Skin of body (tissue), 2 donors: Measurements from ENCODE around the gene MARCHF6. TPM values are rescaled to one million over a fixed set of nuclear protein-coding genes. Genes with fewer than 3 reads are reported as not detected.
"Not testable (repeated sequence)": the region's sequence is repeated elsewhere in the genome, so short reads cannot be mapped to it uniquely, and the experiment has no call there.

Experiments
- DNase-seq: peaks from one replicate; lab custom pipeline; 2025; lab: John Stamatoyannopoulos, UW
- total RNA-seq: library from RNA; depleted of rRNA; stranded (reverse); fragments of >200 nt; gene quantifications from one replicate; pipeline ENCODE4 v1.2.3, GENCODE V29; 2014

The MARCHF6 gene
- total RNA-seq, 1 donor from 2014 or later = 118 TPM

GRCh38 chr5:10323588-10324488 is 29.7 kb upstream of the MARCHF6 start:
- DNase-seq = peak; percentile 22

- no peak for DNase-seq
Observed at GRCh38 chr5:10324518-10325370, 28.8 kb upstream of the MARCHF6 start.

- no peak for DNase-seq
Observed at GRCh38 chr5:10328323-10328722, 25.2 kb upstream of the MARCHF6 start.

- peak; percentile 79 for DNase-seq
Observed at GRCh38 chr5:10329446-10329819, 24.1 kb upstream of the MARCHF6 start.

GRCh38 chr5:10329820-10330481 is 23.5 kb upstream of the MARCHF6 start:
- peak; percentile 82 for DNase-seq

- DNase-seq = no peak
Observed at GRCh38 chr5:10330511-10331230, 22.8 kb upstream of the MARCHF6 start.

GRCh38 chr5:10331341-10331796 is 22.1 kb upstream of the MARCHF6 start:
- DNase-seq = peak; percentile 78

- no peak for DNase-seq
Observed at GRCh38 chr5:10332301-10332700, 21.2 kb upstream of the MARCHF6 start.

- no peak for DNase-seq
Observed at GRCh38 chr5:10333154-10334006, 20.1 kb upstream of the MARCHF6 start.

GRCh38 chr5:10334831-10335230 is 18.7 kb upstream of the MARCHF6 start:
- no peak for DNase-seq

GRCh38 chr5:10335711-10336470 is 17.6 kb upstream of the MARCHF6 start:
- no peak for DNase-seq

- no peak for DNase-seq
Observed at GRCh38 chr5:10337107-10337506, 16.4 kb upstream of the MARCHF6 start.

GRCh38 chr5:10337986-10338385 is 15.5 kb upstream of the MARCHF6 start:
- no peak for DNase-seq

GRCh38 chr5:10338686-10339057 is 14.8 kb upstream of the MARCHF6 start:
- DNase-seq = no peak

GRCh38 chr5:10339058-10339811 is 14.3 kb upstream of the MARCHF6 start:
- no peak for DNase-seq

GRCh38 chr5:10339958-10340357 is 13.5 kb upstream of the MARCHF6 start:
- no peak for DNase-seq

GRCh38 chr5:10343486-10343885 is 10.0 kb upstream of the MARCHF6 start:
- no peak for DNase-seq

- DNase-seq = not testable (repeated sequence)
Observed at GRCh38 chr5:10344461-10345106, 8.9 kb upstream of the MARCHF6 start.
